Gastroesophageal sphincter (tissue), 2 donors: ENCODE data around the gene CENPB.

Experiments used
- EP300 ChIP-seq: sonication (generic); formaldehyde crosslinking; IDR thresholded peaks from one replicate; pipeline ENCODE4 v1.6.1; 2017; ENCODE audit warnings: antibody characterized with exemption, mild to moderate bottlenecking
- POLR2A ChIP-seq, 2 donors: fragments of 450-650 bp; IDR thresholded peaks; one replicate each; pipeline ENCODE4 v1.6.1; 2017; ENCODE audit warnings: antibody characterized with exemption in 2 of 2, mild to moderate bottlenecking in 2 of 2, moderate library complexity in 1 of 2

GRCh38 chr20:3800256-3800877 is 13.8 kb upstream of the CENPB start:
- TF ChIP-seq EP300 (no peak), POLR2A (IDR thresholded peaks at IDR 0.05) (no peak)
